KG1 (cell line): Measurements from ENCODE around the gene ARHGAP26.

ENCODE experiments used
- DNase-seq: peaks from one replicate; lab custom pipeline; 2025; lab: John Stamatoyannopoulos, UW

Gene ARHGAP26

GRCh38 chr5:143166661-143167420 is 396.7 kb downstream of the ARHGAP26 start:
- DNase-seq = no peak

GRCh38 chr5:143168171-143168741 is 398.1 kb downstream of the ARHGAP26 start:
- no peak for DNase-seq

DNA sequence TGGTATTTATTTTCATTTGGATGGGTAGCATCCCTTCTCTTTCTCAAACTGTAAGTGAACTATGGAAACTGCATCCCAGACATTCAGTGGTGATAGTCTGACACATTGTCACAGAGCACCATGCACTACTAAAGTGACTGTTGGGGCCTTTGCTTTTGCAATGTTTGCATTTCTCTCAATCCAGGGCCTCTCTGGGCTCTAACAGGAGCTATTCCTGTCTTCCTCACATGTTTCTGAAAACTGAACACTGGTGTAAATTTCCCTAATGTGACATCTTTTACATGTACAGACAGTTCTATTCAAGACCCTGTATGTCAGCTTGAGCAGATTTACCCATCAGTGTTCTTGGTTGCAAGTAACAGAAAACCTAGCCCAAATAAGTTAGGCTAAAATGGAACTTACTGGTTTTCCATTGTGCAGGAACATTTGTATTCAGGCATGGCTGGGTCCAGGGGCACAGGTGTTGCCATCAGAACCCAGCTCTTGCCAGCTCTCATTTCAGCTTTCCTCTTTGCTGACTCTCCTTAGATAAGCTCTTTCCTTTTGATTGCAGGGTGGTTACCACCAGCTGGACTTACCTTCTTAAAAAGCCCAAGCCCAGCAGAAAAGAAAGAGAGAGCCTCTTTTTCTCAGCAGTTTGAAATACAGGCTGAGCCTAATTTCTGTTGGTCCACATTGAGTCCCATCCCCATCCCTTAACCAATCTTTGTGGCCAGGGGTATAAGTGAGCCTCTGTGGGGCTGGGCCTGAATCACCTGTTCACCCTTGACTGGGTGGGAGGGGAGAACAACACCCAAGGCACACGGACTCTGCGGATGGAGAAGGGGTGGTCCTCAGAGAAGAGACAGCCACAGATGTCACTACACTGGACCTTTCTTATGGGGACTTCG is 399.0 kb downstream of the ARHGAP26 start:
- DNase-seq = no peak

DNA sequence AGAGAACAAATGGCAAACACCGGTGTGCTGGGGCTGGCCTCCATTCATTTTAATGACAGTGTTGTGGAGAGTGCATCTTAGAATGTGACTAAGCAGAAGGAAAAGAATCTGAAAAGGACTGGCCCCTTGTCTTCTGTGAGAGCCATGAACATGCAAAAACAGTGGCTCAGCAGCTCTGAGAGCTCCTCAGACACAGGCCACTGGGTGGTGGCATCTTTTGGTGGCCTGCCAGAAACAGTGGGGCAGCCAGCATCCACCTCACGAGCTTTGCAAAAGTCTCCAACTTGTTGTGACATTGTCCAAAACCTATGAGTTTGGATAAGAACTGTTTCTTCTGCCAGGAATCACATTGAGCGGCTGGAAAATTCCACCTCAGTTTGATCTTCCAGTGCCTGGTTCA is 399.9 kb downstream of the ARHGAP26 start:
- DNase-seq = no peak

- no peak for DNase-seq
Observed at GRCh38 chr5:143170977-143171376, 400.8 kb downstream of the ARHGAP26 start.

- DNase-seq = no peak
Observed at GRCh38 chr5:143172739-143173138, 402.6 kb downstream of the ARHGAP26 start.

- no peak for DNase-seq
Observed at GRCh38 chr5:143173139-143173889, 403.1 kb downstream of the ARHGAP26 start.

GRCh38 chr5:143174714-143175398 is 404.7 kb downstream of the ARHGAP26 start:
- no peak for DNase-seq

DNA sequence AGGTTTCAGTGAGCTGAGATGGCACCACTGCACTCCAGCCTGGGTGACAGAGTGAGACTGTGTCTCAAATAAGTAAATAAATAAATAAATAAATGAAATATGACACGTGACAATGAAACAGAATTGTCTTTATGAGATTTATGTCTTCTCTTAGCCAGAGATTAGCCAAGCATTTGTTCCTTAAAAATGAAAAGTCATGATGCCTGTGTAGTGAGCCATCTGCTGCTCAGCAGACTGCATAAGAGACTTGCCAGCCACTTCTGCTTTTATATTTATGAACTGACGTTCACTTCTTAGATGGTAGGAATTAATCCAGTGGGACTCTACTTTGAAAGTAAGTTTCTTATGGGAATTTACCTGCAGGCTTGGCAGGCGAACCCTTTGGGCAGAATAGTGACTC is 405.9 kb downstream of the ARHGAP26 start:
- DNase-seq = no peak

- no peak for DNase-seq
Observed at GRCh38 chr5:143177263-143177983, 407.2 kb downstream of the ARHGAP26 start.

GRCh38 chr5:143179126-143179740 is 409.1 kb downstream of the ARHGAP26 start:
- no peak for DNase-seq

DNA sequence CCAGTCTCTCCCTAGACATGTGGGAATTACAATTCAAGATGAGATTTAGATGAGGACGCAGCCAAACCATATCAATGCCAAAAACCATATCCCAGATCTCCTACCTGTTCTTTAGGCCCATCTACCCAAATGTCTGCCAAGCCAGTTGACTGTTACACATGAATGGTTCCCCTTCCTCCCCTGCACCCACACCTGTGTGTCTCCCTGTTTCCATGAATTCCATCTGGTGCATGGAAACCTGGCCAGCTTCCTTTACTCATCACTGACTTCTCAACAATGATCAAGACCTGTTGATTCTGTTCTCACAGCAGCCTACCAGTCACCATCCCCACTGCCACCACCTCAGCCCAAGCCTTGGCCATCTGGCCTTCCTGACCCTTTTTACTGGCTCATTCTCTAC is 410.6 kb downstream of the ARHGAP26 start:
- no peak for DNase-seq

DNA sequence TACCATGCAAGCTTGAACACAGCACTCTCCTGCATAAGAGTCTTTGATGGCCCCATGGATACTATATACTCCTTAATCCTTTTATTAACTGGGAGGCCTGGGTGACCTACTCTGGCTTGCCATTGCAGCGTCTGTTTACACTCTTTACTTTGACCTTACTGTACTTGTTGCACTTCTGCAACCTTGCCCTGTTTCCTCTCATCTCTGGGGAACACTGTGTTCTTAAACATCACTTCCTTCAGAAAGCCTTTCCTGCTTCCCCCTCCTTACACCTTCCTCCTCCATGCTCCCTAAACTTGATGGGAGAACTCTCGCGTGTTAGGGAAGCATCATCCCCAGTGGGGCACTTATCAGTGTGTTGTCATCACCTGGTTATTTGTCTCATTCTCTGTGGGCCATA is 411.0 kb downstream of the ARHGAP26 start:
- no peak for DNase-seq

DNA sequence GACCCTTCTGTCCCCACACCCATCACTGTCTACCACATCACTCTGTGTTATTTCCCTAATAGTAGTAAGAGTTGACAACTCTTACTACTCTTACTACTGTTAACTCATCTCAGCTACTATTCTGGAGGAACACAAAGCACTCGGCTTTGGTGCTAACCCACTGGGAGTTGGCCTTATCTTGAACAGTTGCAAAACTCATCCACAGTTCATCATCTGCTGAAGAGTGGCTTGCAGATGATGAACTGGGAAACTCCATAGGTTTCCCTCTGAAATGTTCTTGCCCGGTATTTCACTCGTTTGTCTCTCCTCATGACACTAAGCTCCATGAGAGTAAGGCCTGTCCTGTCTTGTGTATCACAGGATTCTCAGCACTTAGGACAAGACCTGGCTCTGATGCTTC is 411.9 kb downstream of the ARHGAP26 start:
- DNase-seq = no peak

DNA sequence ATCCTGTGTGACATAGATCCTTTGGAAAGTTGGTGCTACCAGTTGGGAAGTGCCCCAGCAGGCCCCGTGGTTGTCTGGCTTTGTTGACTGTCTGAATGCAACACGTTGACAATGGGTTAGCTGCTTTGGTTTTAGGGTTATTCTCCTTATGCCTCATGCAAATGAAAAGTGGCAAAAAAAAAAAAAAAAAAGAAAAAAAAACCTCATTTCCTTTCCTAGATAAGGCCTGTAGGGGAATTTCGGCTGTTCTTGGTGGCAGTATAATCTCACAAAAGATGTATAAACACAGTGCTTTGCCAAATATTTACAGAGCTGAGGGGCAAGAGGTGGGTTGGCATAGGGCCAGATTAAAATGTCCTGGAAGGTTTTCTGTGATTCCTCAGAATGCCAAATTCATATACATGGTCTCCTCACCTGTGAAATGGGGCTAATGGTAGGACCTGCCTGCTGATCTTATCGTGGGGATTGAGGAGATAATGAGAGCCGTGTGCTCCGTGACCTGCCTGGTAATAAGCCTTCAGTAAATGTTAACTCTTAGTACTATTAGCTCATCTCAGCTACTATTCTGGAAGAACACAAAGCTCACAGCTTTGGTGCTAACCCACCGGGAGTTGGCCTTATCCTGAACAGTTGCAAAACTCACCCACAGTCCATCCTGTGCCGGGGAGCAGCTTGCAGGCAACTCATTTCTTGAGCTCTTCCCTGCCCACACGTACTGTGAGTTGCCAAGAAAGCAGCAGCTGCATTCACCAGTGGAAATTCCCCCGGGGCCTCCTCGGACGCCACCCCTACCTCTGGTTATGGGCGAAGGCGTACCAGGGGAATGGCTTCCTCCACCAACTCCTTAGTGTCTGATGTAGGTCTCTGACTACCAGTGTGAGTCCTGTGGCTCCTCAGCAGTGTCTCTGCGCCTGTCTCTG is 413.0 kb downstream of the ARHGAP26 start:
- no peak for DNase-seq

DNA sequence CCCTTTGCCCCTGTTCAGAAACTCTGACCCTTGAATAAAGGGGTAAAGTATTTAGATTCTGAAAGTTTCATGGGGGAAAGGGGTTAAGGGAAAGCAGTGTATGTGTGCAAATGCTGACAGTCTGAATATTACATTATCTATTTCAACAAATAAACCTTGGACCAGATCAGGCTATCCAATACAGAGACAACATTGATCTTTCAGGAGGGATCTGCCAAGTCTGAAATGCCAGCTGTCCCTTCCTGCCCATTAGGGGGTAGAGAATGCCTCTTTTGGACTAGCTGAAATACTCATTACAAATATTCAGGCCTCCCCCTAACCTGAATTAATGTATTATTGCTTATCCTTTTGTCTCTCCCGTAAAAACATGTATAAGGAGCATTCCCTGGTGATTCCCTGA is 413.8 kb downstream of the ARHGAP26 start:
- DNase-seq = no peak

- no peak for DNase-seq
Observed at GRCh38 chr5:143186623-143187022, 416.4 kb downstream of the ARHGAP26 start.

GRCh38 chr5:143187495-143187894 is 417.3 kb downstream of the ARHGAP26 start:
- no peak for DNase-seq

- DNase-seq = no peak
Observed at GRCh38 chr5:143188083-143188482, 417.9 kb downstream of the ARHGAP26 start.
